HEK293T (cell line): ENCODE results near the gene TCF19.

ENCODE experiments used
- ELF4 ChIP-seq: fragments of 450-650 bp; IDR thresholded peaks from 2 replicates; pipeline ENCODE4 v1.6.1; 2017; ENCODE audit warnings: antibody characterized with exemption
- HDGF ChIP-seq: fragments of 450-650 bp; IDR thresholded peaks from 2 replicates; pipeline ENCODE4 v1.6.1; 2017; ENCODE audit warnings: antibody characterized with exemption, borderline replicate concordance
- NFRKB ChIP-seq: fragments of 450-650 bp; IDR thresholded peaks from 2 replicates; pipeline ENCODE4 v1.6.1; 2016; ENCODE audit warnings: mild to moderate bottlenecking, moderate library complexity
- SP1 ChIP-seq: fragments of 450-650 bp; IDR thresholded peaks from 2 replicates; pipeline ENCODE4 v1.6.1; 2017

DNA sequence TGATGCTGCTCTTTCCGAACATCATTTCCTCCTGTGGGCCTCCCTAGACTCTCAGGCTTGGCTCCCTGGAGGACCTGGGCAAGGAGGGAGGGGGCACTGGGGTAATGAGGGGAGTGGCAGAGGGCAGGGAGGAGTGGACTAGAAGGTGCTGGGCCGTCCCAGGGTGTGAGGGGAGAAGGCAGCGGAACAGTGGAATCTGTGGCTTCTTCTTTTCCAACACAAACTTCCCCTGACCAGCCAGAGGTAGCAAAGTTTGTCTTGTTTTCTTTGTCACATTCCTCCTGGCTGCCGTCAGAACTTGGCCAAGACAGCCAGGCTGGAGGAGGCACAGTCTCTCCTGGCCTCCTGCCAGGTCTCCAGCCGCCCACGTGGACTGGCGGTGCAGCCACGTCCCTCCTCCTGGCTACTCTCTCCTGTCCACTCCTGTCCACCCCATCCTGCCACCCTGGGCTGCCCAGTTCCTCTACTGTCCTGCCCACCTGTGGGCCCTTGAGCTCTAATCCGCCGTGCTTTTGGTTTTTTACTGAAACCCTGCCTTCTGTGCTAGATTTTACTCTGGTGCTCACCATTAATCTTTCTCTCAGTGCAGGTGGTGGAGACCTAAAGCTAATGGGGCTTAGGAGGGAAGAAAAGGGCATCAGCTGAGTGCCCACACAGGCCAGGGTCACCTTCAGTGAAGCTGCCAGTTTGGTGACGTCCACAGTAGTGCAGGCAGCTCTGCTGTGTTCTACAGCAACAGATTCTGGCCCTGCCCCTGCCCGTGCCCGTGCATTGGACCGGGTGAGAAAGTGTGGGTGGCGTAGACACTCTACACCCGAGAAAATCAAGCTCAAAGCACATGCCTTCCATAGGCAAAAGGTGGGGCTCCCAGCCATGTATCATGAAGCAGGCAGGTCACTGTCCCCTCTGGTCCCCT lies 35.3 kb upstream of the TCF19 start:
- TF ChIP-seq ELF4 (no peak), NFRKB (no peak), SP1 (no peak), HDGF (no peak)
